ENCODE results near the gene MRPS23.

The MRPS23 gene

DNA sequence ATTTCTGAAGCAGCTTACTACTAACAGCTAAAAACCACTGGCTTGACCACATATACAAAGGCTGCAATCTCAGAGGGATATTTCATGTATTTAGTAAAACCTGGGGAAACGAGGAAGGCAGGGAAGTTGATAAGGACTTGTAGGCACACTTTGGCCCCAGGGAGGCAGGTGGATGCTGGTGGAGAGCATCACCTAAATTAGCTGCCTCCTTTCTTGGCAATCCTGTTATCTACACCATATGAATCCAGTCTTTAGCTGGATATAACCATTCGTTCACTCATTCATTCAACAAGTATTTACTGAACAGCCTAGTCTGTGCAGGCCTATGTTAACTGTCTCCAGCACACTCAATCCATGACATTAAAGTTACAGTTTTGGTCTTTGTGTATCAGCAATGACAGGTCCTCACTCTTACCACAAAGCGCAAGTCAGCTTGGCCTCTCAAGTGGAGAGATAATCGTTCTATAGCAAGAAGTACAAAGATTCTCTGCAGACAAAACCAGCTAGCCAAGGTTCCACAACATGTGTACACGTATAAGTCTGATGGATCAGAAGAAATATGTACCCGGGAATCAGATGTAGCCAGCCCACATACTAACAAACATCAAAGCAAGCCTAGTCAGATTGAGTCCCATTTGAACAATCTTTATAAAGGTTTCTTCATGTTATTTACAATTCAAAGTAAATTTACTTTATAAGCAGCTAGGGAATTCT, 10.8 kb downstream of the MRPS23 start:
- DNase-seq (ENCODE audit: low read depth in 2 of 2): no peak

DNA sequence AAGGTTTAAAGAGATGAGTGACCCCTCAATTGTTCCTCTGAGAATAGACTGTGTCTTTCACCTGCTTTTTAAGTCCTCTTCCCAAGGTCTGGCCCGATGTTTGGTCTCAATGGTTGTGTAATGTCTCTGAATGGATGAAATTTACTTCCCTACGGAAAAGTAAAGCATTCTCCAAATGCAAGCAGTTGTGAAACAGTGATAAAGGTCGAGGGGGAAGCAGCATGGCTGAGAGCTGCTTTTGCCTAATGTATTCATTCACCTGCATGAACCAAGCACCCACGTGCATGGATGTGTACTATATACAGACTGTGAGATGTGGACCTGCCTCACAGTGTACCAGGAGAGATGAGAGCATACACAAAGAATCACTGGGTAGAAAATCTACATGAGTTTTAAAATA, 11.4 kb downstream of the MRPS23 start:
- DNase-seq (ENCODE audit: low read depth in 2 of 2): no peak

DNA sequence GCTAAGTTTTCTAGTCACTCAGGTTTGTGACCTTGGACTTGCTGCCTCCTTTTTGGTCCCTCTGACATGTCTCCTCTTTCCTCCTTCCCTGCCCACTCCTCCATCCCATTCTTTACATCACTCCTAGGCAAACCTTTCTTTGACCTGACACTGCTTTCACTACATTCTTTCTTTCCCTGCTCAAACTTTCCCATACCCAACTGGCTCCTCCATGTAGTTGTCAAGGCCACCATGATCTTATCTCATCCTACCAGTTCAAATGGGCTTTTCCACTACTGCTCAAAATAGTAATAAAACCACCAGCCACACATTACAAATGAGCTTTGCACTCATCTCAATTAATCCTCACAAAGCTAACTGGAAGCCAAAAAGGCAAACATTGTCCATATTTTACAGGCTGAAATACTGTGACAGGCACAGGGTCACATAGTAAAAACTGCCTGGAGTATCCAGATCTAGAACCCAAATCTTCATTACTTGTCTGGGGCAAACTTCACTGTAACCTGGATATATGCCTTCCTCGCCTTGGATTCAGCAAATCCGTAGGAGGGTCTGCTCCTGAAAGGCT, 14.4 kb downstream of the MRPS23 start:
- DNase-seq (ENCODE audit: low read depth in 2 of 2): no peak

DNA sequence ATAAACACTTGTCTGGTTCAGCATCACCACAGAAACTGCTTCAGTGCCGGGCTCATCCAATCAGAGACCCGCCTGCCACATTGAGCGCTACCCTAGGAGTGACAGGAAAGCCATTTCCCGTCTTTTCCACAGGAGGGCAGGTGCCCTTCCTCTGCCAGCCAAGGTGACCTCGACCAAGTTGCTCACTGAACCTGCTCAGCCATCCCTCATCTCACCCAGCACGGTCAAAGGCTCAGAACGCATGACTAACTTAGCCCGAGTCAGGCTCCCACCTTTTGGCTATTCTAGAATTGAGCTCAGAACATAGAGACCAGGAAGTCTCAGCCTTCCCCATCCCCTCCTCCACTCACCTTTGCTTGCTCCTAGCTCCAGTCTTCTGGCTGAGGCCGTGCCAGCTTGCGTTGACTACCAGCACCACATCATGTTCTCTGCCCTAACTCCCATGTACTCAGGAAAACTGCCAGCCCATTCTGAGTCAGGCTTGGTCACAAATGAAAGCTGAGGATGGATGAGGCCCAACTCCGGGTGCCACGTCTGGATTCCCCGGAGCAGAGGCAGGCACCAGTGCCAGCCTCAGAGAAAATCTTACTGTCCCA, 15.6 kb downstream of the MRPS23 start:
- DNase-seq (ENCODE audit: low read depth in 2 of 2): no peak

DNA sequence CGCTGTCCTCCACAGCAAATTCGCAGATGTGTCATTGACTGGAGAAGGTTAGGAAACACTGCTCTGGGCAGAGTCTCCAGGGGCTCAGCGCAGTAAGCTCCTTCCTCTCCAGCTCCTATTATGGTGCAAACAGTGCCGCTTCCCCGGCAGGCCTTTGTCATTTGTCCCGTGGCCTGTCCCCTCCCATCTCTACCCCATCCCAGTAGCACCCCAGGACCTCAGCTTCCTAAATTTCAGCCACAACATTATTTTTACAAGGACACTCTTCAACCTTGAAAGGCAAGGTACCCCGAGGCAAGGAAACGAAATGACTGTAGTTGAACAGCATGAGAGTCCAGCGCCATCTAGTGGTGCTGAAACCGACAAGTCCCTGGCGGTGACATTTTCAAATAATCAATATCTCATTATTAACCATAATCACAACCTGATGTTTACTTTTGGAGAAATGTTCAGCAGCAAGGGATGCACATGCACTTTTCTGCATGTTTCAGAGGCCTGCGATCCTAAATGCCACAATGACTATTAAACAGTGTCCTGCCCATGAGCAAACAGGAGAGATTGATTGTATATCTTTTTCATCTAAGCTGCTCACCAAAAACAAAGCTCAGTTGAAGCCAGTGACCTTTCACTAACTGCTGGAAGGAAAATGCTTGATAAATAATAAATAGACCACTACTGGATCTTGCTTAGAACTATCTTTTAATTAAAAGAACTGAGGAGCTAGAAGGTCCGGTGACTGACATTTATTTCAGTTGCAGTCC, 16.5 kb downstream of the MRPS23 start:
- peak; percentile 45 to 65 for DNase-seq (ENCODE audit: low read depth in 2 of 2)

DNA sequence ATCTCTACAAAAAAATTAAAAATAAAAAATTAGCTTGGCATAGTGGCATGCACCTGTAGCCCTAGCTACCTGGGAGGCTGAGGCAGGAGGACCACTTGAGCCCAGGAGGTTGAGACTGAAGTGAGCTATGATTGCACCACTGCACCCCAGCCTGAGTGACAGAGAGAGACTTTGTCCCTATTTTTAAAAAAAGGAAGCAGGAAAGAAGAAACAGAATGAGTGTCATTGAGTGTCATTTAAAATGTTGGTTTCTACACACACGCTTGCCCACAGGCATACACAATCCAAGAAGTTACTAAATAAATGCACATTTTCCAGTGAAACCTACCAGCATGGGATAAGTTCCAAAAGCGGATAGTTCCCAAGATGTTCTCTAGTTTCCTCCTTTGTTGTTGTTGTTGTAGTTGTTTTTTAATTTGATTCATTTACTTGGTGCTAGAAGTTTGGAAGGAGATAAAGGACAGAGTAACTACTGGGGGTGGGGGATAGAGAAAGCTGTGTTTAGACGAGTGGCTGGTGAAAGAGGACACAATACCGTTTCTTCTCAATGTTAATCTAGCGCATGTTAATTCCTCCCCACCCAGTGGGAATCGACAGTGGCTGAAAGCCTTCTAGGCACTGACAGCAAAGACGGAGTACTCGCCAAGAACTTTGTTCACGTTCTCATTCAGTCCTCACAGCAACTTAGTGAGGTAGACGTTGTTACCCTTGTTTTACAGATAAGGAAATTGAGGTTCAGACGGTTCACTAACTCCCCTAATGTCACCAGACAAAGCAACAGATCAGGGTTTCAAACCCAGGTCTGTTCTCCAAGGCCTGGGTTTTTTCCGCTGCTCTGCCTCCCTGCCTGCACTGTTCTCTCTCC, 17.3 kb downstream of the MRPS23 start:
- no peak for DNase-seq (ENCODE audit: low read depth in 2 of 2)

DNA sequence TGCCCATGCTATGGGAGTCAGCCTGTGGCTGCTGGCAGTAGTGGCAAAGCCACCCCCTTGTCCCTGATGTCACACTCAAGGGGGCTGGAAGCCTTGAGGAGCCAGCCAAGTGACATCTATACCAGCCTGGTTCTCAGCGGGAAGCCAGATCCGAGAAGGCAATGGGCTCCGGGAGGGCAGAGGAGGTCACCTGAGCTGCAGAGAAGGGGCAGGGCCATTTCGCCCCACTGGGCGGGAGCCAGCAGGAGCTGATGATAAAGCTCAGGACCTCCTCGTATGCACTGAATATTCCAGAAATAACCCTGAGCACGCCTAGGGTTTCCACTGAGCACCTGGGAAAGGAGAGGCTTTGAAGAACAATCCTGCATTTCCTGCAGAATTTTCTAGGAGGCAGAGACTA, 19.0 kb downstream of the MRPS23 start:
- no peak for DNase-seq (ENCODE audit: low read depth in 2 of 2)

DNA sequence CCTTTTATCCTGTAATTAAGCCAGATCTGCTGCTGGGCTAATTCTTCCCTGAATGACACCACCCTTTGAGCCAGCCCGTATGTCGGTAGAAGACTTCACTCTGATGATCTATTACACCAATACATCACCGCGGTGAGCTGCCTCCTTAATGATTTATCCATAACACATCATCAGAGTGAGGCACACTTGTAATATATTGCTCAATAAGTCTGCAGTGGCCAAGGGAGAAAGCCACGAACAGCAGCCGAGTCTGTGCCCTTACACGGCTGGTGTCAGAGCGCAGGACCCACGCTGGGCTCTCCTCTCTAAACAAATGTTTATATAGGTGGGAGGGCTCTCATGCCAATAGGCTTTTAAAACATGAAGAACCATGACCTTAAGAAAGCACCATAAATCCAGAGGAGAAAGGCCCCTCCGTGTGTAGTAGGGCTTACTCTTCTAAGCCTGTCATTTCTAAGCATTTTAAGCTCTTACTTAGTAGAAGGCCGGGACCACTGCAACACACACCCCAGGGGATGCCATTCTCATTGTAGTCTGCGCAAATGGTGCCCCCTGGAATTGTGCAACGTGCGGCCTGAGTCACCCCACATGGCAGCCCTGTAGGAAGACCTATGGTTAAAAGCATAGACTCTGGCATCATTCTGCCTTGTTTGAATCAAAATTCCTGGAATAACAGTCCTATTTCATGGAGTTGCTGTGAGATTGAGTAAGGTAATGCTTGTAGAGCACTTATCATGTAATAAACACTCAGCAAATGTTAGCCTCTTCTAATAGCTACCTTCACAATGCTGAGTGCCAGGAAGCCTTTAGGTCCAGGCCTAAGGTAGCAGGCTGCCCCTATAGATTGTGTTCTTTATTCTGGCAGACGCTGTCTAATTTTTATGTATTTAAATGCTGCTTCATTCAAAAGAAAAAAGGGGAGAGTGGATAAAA, 26.1 kb downstream of the MRPS23 start:
- no peak for DNase-seq (ENCODE audit: low read depth in 2 of 2)

DNA sequence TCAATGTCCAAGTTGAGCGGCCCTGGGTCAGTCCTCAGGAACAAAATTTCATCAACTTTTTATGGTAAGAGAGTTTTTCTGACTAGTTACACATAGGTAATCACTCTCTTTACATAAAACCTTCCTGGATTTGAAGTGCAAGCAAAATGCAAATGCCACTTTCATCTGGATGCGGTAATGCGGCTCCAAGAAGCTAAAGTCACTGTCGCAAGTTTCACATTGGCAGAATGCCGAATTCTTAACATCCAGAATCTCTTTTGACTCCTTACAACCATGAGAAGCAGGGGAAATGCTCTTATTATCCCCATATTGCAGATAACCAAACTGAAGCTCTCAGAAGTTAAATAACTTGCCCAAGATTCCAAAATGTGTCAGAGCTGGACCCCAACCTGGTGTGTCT, 30.0 kb downstream of the MRPS23 start:
- no peak for DNase-seq (ENCODE audit: low read depth in 2 of 2)

DNA sequence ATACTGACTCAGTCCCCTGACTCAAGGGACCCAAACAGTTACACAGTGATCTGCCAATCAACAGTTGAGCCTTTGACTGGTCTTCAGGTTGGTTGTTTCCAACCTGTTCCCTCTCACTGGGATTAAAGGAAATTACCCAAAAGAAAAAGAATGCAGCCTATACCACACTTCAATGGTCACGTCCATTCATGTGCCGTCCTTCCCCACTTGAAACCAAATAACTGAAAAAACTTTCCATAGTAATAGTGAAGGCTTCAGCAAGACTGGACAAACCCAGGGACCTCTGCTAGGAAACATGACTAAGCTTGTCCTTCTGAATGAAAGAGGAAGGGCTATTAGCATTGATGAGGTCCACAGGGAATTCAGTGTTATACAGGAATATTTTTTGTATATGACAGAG, 30.6 kb downstream of the MRPS23 start:
- no peak for DNase-seq (ENCODE audit: low read depth in 2 of 2)

DNA sequence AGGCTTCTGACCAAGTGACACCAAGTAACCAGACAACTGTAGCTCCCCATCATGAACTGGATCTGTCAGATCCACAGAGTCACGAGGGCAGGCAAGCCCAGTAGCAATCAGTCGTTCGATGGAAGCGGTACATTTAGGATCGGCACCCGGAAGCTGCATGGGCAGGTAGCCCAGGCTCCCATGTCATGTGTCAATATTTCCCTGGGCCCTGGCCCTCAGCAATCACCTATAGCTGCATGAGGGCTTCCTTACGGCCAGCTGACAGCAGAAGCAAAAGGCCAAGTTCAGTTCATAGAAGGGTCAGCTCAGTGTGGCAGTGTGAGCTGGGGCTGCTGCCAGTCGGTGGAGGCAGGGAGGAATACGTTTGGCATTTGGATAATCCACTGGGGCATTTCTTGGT, 31.8 kb downstream of the MRPS23 start:
- no peak for DNase-seq (ENCODE audit: low read depth in 2 of 2)

DNA sequence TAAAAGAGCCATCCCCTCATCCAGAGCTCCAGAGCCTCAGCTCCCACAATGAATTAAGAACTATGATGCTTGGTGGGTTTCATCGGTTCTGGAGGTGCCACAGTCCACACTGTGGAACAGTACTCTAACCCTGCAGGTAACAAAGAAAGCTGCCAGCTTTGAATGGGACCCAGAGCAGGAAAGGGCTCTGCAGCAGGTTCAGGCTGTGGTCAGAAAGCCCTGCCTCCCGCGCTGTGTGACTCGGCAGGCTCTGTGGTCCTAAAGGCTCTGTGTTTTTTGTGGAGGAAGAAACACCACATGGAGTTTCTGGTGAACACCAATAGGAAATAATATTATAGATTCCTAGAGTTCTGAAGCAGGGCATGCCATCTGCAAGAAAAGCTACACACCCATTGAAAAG, 32.5 kb downstream of the MRPS23 start:
- no peak for DNase-seq (ENCODE audit: low read depth in 2 of 2)

DNA sequence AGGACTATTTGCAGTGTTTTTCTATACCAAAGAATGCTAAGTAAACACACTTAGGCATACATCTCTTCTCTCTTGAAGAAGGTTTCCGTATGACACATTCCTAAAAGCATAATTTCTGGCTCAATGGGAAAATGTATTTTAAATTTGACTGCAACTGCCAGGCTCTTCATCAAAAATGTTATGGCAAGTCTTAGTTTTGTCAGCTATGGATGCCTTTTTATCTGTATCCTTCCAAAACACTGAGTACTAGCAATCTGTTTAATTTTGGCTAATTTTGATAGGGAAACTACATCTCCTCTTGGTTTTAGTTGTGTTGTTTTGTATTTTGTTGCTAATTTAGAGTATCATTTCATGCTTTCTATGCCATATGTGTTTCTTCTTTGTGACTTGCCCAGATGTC, 35.4 kb downstream of the MRPS23 start:
- DNase-seq (ENCODE audit: low read depth in 2 of 2): no peak

DNA sequence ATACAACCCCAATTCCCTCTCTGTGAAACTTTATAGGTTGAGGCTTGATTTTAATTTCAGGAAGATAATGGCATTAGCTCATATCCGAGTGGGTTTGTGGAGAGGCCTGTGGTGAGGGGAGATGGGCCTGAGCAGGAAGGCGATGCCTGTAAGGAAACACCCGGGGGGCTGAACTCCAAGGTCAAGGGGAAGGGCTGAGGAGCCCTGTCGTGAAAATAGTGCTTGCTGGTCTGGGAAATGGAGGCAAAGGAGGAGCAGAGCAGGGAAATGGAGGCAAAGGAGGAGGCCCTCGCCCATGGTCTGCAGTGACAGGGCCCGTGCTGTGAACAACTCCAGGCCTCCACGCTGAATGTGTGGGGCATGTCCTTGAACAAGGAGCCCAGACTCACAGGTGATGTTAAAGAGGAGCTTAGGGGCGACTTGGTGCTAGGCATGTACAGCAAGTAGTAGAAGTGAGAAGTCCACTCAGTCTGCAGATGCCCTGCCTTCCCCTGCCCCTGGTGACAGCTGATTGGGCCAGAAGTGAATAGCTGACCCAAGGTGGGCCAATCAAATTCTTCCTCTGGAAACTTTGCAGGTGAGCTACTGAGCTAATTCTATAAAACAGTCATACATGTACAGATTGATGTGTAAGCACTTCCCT, 38.1 kb downstream of the MRPS23 start:
- DNase-seq (ENCODE audit: low read depth in 2 of 2): no peak

DNA sequence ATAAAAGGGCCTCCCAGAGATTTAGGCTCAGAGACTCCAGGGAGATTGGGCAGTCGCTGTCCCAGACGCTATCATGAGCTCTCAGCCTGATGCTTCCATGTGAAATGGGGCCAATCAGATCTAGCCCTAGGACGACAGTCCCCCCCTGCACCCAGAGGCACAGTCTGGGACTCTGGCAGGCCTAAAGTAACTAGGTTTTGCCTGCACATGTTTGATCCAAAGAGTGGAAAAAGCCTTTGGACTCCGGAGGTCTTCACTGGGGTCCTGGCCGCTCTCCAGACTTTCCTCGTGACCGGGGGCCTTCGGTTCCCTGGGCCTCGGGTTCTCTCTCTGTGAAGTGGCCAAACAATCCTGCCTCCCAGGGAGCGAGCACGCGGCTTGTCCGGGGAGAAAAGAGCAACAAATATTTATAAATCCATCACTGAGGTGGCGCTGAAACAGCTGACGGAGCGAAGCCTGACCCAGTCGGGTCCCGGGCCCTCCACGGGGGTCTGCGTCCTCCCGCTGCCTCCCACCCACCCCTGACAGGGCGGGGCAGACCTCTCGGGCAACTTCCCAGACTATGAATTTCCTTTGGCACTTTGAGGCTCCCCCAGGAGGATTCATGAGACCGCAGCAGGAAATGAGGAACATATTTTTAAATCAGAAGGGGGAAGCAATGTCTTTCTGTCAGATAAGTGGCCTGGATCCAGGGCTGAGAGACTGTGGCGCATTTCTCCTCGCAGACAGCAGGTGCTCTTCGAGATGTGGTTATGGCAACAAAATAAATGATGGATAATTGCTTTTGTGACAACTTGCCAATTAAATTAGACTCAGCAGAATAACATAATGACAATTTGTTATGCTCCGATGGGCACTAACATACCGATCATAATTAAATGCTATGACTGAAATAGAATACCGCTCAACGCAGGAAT, 38.9 kb downstream of the MRPS23 start:
- no peak for DNase-seq (ENCODE audit: low read depth in 2 of 2)

DNA sequence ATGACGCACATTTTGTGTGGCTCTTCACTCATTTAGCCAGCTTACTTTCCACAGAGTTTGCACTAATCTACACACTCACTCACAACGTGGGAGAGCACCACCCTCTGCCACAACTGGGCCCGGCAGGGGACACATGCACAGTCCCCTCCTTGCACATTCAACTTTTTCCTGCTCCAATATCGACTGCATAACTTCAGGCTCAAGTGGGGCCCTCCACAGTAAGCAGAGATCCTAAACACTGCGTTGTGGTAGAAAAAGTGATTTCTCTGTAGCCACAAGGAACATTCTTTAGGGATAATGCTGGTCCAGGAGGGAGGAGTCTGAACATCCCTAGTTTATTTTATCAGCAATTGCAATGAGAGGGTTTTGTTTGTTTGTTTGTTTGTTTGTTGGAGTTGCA, 40.0 kb downstream of the MRPS23 start:
- DNase-seq (ENCODE audit: low read depth in 2 of 2): no peak

DNA sequence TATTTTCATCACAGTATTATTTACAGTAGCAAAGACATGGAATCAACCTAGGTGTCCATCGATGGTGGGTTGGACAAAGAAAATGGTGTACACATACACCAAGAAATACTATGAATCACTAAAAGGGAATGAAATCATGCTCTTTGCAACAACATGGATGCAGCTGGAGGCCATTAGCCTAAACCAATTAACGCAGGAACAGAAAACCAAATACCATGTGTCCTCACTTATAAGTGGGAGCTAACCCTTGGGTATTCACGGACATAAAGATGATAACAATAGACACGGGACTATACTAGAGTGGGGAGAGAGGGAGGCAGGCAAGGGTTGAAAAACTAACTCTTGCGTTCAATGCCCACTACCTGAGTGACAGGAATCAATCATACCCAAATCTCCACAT, 41.0 kb downstream of the MRPS23 start:
- no peak for DNase-seq (ENCODE audit: low read depth in 2 of 2)

DNA sequence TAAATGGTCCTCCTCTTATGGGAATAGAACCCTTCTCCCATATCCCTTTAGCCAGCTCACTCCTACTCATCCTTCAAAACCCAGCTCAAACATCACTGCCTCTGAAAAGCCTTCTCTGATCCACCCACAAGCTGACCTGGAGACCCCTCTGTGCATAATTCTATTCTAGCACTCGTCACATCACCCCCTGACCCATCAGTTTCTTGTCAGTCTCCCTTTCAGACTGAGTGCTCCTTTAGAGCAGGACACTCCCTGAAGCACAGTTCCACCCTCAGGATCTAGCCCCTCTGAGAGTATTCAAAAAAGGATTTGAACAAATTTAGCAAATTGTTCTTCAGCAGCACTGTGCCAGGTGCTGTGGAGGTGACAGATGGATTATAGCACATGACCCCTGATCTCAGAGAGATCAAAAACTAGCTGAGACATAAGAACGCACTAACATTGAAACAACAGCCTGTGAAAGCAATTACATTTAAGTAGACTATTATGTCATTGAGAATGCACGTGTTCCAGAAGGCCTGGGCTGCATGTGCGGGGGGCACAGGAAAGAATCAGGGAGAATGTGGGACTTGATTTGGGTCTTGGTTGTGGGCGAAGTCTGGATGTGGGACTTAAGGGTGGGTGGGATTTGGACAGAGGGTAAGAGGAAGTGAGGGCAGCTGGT, 43.5 kb downstream of the MRPS23 start:
- no peak for DNase-seq (ENCODE audit: low read depth in 2 of 2)

DNA sequence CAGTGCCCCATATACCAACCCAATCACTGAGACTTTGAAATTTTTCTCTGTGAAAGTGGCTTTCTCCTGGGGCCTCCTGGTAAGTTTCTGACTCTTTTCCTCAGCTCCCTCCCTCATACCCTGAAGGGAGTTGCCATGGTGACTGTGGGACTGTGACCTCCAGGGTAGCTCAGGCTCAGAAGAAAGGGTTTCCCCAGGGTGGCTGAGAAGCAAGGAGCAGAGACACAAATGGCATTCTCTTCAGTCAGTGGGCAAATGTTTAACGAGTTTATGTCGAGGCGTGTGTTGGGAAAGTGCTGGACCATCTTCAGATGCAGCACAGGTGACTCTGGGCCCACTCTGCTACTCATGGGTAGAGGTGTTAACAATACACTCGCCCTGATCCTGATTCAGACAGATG, 46.8 kb downstream of the MRPS23 start:
- DNase-seq (ENCODE audit: low read depth in 2 of 2): no peak
